CD14-positive monocyte (primary cell): ENCODE measurements around the gene F8. TPM values are rescaled to one million over a fixed set of nuclear protein-coding genes. Genes with fewer than 3 reads are reported as not detected.
A peak's percentile ranks its signal among the peaks of the same experiment; 100 is the strongest.

Experiments used
- DNase-seq, 3 donors: peaks; one replicate each; pipeline ENCODE4 v3.0.0-alpha.2; 2011 to 2022
- H2AFZ ChIP-seq: 2 replicates; pipeline ENCODE4 v1.6.0; 2012; ENCODE audit warnings: mild to moderate bottlenecking, low read depth, low read length, inconsistent platforms; ENCODE audit not compliant: insufficient read depth, poor library complexity, severe bottlenecking
- H3K27ac ChIP-seq, 2 donors: 1 replicate in 1 of 2; 2 replicates in 1 of 2; pipeline ENCODE4 v1.5.1; 2012 to 2013; ENCODE audit warnings: low read length in 2 of 2, control low read depth in 1 of 2, inconsistent platforms in 1 of 2, low read depth in 1 of 2, mild to moderate bottlenecking in 1 of 2
- H3K27me3 ChIP-seq, 2 donors: one replicate each; pipeline versions ENCODE4 v1.6.0 to v1.6.1; 2011 to 2013; ENCODE audit warnings: low read length in 2 of 2; ENCODE audit not compliant: control insufficient read depth in 2 of 2, insufficient read depth in 2 of 2
- H3K36me3 ChIP-seq, 2 donors: replicated peaks in 1 of 2; 1 replicate in 1 of 2; 2 replicates in 1 of 2; pipeline versions ENCODE4 v1.5.1 to v1.6.1; 2012 to 2013; ENCODE audit warnings: low read length in 2 of 2, control low read depth in 1 of 2, inconsistent platforms in 1 of 2, mild to moderate bottlenecking in 1 of 2; ENCODE audit not compliant: insufficient read depth in 2 of 2, control insufficient read depth in 1 of 2
- H3K4me1 ChIP-seq, 2 donors: 1 replicate in 1 of 2; 2 replicates in 1 of 2; pipeline versions ENCODE4 v1.5.1 to v1.6.1; 2012 to 2013; ENCODE audit warnings: low read length in 2 of 2, control low read depth in 1 of 2, inconsistent platforms in 1 of 2, mild to moderate bottlenecking in 1 of 2, moderate library complexity in 1 of 2; ENCODE audit not compliant: insufficient read depth in 2 of 2, control insufficient read depth in 1 of 2
- H3K4me2 ChIP-seq: replicated peaks from 2 replicates; pipeline ENCODE3; 2012; ENCODE audit warnings: low read length, moderate library complexity, mild to moderate bottlenecking; ENCODE audit not compliant: poor library complexity, severe bottlenecking; ENCODE audit errors: extremely low read depth
- H3K4me3 ChIP-seq, 3 experiments: fragments of 200-600 bp in 1 of 3; sonication (generic) in 1 of 3; replicated peaks in 1 of 3; 1 replicate in 2 of 3; 2 replicates in 1 of 3; pipeline ENCODE4 v1.5.1; 2011 to 2013; ENCODE audit warnings: low read length in 3 of 3, mild to moderate bottlenecking in 3 of 3, control low read depth in 2 of 3, low read depth in 2 of 3, inconsistent platforms in 1 of 3, moderate library complexity in 1 of 3
- H3K79me2 ChIP-seq: 2 replicates; pipeline ENCODE4 v1.6.0; 2012; ENCODE audit warnings: mild to moderate bottlenecking, control low read depth, inconsistent platforms, low read length, moderate library complexity; ENCODE audit not compliant: insufficient read depth
- H3K9ac ChIP-seq: 2 replicates; pipeline ENCODE4 v1.6.0; 2017; ENCODE audit warnings: low read length, mild to moderate bottlenecking; ENCODE audit not compliant: insufficient read depth, poor library complexity, severe bottlenecking
- H3K9me3 ChIP-seq, 2 donors: replicated peaks in 1 of 2; 1 replicate in 1 of 2; 2 replicates in 1 of 2; pipeline versions ENCODE4 v1.5.1 to v1.6.1; 2012 to 2013; ENCODE audit warnings: low read length in 2 of 2, control low read depth in 1 of 2; ENCODE audit not compliant: control insufficient read depth in 1 of 2, insufficient read depth in 1 of 2
- H4K20me1 ChIP-seq: 2 replicates; pipeline ENCODE4 v1.6.0; 2012; ENCODE audit warnings: mild to moderate bottlenecking, low read length, control low read depth, moderate library complexity; ENCODE audit not compliant: insufficient read depth
- H3K27ac Mint-ChIP-seq, 7 donors: one replicate each; pipeline ENCODE4 v1.8.0; 2020; ENCODE audit warnings: mild to moderate bottlenecking in 7 of 7, mixed read lengths in 7 of 7, moderate library complexity in 6 of 7, inconsistent platforms in 2 of 7
- H3K27me3 Mint-ChIP-seq, 3 donors: one replicate each; pipeline ENCODE4 v1.8.0; 2021 to 2022; ENCODE audit warnings: low read depth in 3 of 3, mild to moderate bottlenecking in 3 of 3, mixed read lengths in 3 of 3, moderate library complexity in 3 of 3, inconsistent platforms in 1 of 3
- H3K36me3 Mint-ChIP-seq, 2 donors: one replicate each; pipeline ENCODE4 v1.8.0; 2020; ENCODE audit warnings: mixed read lengths in 2 of 2, inconsistent platforms in 1 of 2, mild to moderate bottlenecking in 1 of 2
- H3K4me1 Mint-ChIP-seq: one replicate; pipeline ENCODE4 v1.8.0; 2020; ENCODE audit warnings: mild to moderate bottlenecking, mixed read lengths
- H3K4me3 Mint-ChIP-seq, 2 donors: one replicate each; pipeline ENCODE4 v1.8.0; 2020; ENCODE audit warnings: mild to moderate bottlenecking in 2 of 2, mixed read lengths in 2 of 2, moderate library complexity in 1 of 2
- H3K9me3 Mint-ChIP-seq, 7 donors: one replicate each; pipeline ENCODE4 v1.8.0; 2020 to 2022; ENCODE audit warnings: mixed read lengths in 7 of 7, mild to moderate bottlenecking in 6 of 7, moderate library complexity in 6 of 7, inconsistent platforms in 2 of 7
- WGBS: methylation state at CpG from one replicate; pipeline ENCODE4 v1.1.5; 2013; ENCODE audit warnings: missing lambda C conversion rate; ENCODE audit not compliant: insufficient coverage; 5-methylcytosine and 5-hydroxymethylcytosine counted together
- intact Hi-C, 2 donors: fragments of 100-400 bp; cut with micrococcal nuclease; formaldehyde crosslinking; loops; one replicate each; pipeline versions ENCODE4 v1.15.0 to v1.15.1; 2023
- polyA plus RNA-seq, 3 donors: library from polyadenylated mRNA; depleted of rRNA in 1 of 3; unstranded in 2 of 3; stranded (reverse) in 1 of 3; fragments of 300-500 nt in 2 of 3; fragments of >200 nt in 1 of 3; fragmentation: Illumina TruSeq in 2 of 3; gene quantifications; 1 replicate in 2 of 3; 2 replicates in 1 of 3; pipeline ENCODE4 v1.2.3, GENCODE V29; 2012 to 2021
- TF ChIP-seq, protein P1 (sequence below): fragments of 200-600 bp; IDR thresholded peaks from one replicate; pipeline ENCODE4 v1.8.0; 2022; ENCODE audit warnings: antibody characterized with exemption, mild to moderate bottlenecking

F8 gene
- polyA plus RNA-seq, 3 donors = 1.5 to 4.5 (median 4.3) TPM

DNA sequence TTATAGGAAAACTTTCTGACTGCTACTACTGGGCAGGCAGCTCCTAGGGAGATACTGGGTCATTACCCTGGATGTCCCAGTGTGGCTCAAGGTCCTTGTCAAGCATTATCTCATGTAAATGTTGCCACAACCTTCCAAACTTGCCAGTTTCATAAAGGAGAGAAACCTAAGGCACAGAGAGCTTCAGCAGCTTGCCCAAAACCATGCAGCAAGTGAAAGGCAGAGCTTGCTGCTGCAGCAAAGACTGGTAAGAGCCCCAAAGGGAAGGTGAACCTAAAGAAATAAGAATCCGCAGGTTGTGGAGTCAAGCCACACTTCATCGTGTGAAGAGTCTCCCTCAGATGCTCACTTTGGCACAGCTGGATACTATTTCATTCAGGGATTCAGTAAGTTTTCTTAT lies 219.6 kb downstream of the F8 start:
- no peak overlapping the region for H3K9ac ChIP-seq
- no peaks in the 10 kb centered on the region for H3K36me3 ChIP-seq
- H3K4me1 Mint-ChIP-seq = peaks cover 58% of the 10 kb centered on the region
- H2AFZ ChIP-seq = no peak overlapping the region
- DNase-seq = no peak
- 63% methylated on average over 2 of the region's 2 CpGs for WGBS
- H3K4me1 ChIP-seq = peaks cover 66 to 69% of the 10 kb centered on the region in 2 donors
- peaks cover 0 to 2% (median 0%) of the 10 kb centered on the region in 3 donors for H3K27me3 Mint-ChIP-seq
- no peaks in the 10 kb centered on the region for H3K27me3 ChIP-seq
- peak overlapping the region; percentile 67 to 96 for H3K4me3 Mint-ChIP-seq
- peaks cover 57% of the 10 kb centered on the region for H3K79me2 ChIP-seq
- H3K27ac Mint-ChIP-seq = peak overlapping the region; percentile 61 to 96 (median 79)
- peak overlapping the region; percentile 68 for H3K4me2 ChIP-seq
- peaks cover 0 to 5% (median 0%) of the 10 kb centered on the region in 7 donors for H3K9me3 Mint-ChIP-seq
- H3K4me3 ChIP-seq = peak overlapping the region in 2 of 3 experiments; percentile 14 to 81
- intact Hi-C loops = no loop called here
- H3K27ac ChIP-seq = peak overlapping the region; percentile 27 to 94
- TF ChIP-seq, protein P1, sequence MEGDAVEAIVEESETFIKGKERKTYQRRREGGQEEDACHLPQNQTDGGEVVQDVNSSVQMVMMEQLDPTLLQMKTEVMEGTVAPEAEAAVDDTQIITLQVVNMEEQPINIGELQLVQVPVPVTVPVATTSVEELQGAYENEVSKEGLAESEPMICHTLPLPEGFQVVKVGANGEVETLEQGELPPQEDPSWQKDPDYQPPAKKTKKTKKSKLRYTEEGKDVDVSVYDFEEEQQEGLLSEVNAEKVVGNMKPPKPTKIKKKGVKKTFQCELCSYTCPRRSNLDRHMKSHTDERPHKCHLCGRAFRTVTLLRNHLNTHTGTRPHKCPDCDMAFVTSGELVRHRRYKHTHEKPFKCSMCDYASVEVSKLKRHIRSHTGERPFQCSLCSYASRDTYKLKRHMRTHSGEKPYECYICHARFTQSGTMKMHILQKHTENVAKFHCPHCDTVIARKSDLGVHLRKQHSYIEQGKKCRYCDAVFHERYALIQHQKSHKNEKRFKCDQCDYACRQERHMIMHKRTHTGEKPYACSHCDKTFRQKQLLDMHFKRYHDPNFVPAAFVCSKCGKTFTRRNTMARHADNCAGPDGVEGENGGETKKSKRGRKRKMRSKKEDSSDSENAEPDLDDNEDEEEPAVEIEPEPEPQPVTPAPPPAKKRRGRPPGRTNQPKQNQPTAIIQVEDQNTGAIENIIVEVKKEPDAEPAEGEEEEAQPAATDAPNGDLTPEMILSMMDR = no peak
- H3K9me3 ChIP-seq = no peaks in the 10 kb centered on the region
- H3K36me3 Mint-ChIP-seq = peaks cover 4 to 13% of the 10 kb centered on the region in 2 donors
- no peaks in the 10 kb centered on the region for H4K20me1 ChIP-seq

DNA sequence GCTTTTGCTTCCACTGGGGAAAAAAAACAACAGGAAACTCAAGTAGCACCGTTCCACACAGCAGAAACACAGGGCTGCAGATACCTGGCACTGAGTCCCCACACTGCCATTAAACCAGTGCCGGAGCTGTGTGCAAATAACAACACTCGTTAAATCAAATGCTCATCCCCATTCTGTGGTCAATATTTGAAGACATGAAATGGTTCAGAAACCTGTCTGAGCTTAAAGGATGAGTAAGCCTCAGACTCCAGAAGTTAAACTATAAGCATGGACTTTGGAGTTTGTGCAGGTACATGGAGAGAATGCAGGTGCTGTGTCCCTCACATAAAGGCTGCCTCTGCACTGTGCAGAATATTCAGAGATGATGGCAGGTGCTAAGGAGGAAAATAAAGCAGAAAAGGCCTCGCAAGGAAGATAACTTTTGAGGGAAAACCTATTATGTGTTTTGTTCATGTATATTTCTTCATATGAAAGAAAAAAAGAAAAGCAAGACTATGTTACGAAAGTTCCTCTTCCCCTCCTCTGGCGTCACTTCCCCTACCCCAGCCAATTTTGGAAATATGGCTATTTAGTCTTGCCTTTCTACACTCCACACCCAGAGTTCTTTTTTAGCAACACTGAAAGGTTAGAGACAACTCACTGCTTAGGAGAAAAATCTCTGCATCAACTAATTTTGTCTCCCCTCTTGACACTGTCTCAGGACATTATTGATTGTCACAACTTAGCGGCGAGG lies 221.9 kb downstream of the F8 start:
- H3K4me1 Mint-ChIP-seq = peaks cover 71% of the 10 kb centered on the region
- Histone ChIP-seq H3K27ac (peak overlapping the region; percentile 94 to 100), H3K4me3 (peak overlapping the region in 1 of 3 experiments; percentile 50), H3K9me3 (no peaks in the 10 kb centered on the region), H3K27me3 (no peaks in the 10 kb centered on the region), H3K4me1 (peaks cover 79 to 87% of the 10 kb centered on the region in 2 donors), H3K9ac (peak overlapping the region; percentile 66), H3K36me3 (no peaks in the 10 kb centered on the region), H2AFZ (no peak overlapping the region), H3K79me2 (peaks cover 80% of the 10 kb centered on the region), H4K20me1 (no peaks in the 10 kb centered on the region), H3K4me2 (peak overlapping the region; percentile 55)
- H3K27ac Mint-ChIP-seq = peak overlapping the region; percentile 96 to 98 (median 98)
- intact Hi-C loops = no loop called here
- WGBS = no CpG with 5 or more reads among the region's 8 CpGs
- TF ChIP-seq, protein P1 = no peak
- peak overlapping the region; percentile 55 to 59 for H3K4me3 Mint-ChIP-seq
- H3K27me3 Mint-ChIP-seq = peaks cover 0 to 2% (median 0%) of the 10 kb centered on the region in 3 donors
- peaks cover 0 to 3% (median 0%) of the 10 kb centered on the region in 7 donors for H3K9me3 Mint-ChIP-seq
- peaks cover 8 to 26% of the 10 kb centered on the region in 2 donors for H3K36me3 Mint-ChIP-seq
- peak; percentile 73 to 78 (median 76) for DNase-seq
